Measurements from ENCODE around the gene DDX25. TPM values are rescaled to one million over a fixed set of nuclear protein-coding genes. Genes with fewer than 3 reads are reported as not detected.

The DDX25 gene
- total and polyA plus RNA-seq, 9 of the 15 experiments (the other 6 are each of a cell fraction or from before 2014, with no cell fraction given): not detected

DNA sequence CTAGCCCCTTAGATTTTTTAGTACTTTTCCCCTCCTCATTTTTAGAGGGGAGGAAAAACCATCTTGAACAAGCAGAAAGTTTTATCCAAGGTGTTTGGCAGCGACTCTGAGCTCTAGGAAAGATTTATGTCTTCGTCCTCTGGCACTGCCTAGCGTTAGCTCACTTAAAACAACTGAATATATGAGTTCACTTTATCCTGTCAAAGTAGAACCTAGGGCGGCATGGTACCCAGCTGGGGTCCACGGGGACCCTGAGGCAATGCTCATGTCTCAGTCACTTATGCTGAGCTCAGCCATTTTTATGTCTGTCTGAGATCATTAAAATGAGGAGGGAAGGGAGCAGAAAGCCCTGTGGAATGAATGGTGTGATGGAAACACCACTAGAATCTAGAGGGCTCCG lies 27.4 kb downstream of the DDX25 start:
- Histone ChIP-seq H3K4me1 (replicated peaks in 1 of 2; ENCODE audit: control insufficient read depth in 2 of 2, insufficient read depth in 2 of 2, low read length in 2 of 2) (peaks cover 4 to 9% of the 10 kb centered on the region in 2 experiments; a peak in 4 of 5 replicates), H3K36me3 (ENCODE audit: control insufficient read depth, insufficient read depth, low read length) (no peaks in the 10 kb centered on the region), H3K27me3 (ENCODE audit: control insufficient read depth in 2 of 2, insufficient read depth in 2 of 2, low read length in 2 of 2) (peaks cover 2 to 12% of the 10 kb centered on the region in 2 experiments; a peak in 2 of 5 replicates), H3K9me3 (replicated peaks; ENCODE audit: control insufficient read depth, insufficient read depth, low read depth, low read length) (no peaks in the 10 kb centered on the region), H3K27ac (ENCODE audit: extremely low read depth, low read depth, low read length) (no peak overlapping the region), H3K4me2 (ENCODE audit: insufficient read depth, low read length) (no peak overlapping the region), H3K4me3 (no peak overlapping the region), H2AFZ (ENCODE audit: low read depth, low read length) (no peak overlapping the region), H3K79me2 (ENCODE audit: control insufficient read depth, insufficient read depth, low read length) (no peaks in the 10 kb centered on the region), H3K9me1 (ENCODE audit: control insufficient read depth, insufficient read depth, low read length) (no peaks in the 10 kb centered on the region), H3K9ac (ENCODE audit: insufficient read depth in 1 of 2, low read depth in 2 of 2, low read length in 2 of 2) (no peak overlapping the region), H4K20me1 (replicated peaks; ENCODE audit: control insufficient read depth, insufficient read depth, low read length) (no peaks in the 10 kb centered on the region)
- ATAC-seq (no peak), DNase-seq (ENCODE audit: extremely low read depth in 1 of 4, low spot score in 3 of 4) (no peak), FAIRE-seq (no peak)
- in situ Hi-C loops (cut with MboI) (no loop called here), intact Hi-C loops (cut with micrococcal nuclease) (no loop called here)
- WGBS (ENCODE audit: insufficient coverage, low coverage, missing lambda C conversion rate): 5% methylated on average over 6 of the region's 6 CpGs
- no TSS peak for BruUV-seq (replicated peaks)
- ChIA-PET POLR2A (interaction anchor here (0.5 to 1.3 kb wide), 6 partner anchors 14 to 258 kb away, joined by 3 to 7 read pairs (median 4); partner anchors contain the start of gene VSIG10L2), CTCF (ENCODE audit: low intra/inter-chr PET ratio) (no interaction called here)
- TF ChIP-seq, protein P1, sequence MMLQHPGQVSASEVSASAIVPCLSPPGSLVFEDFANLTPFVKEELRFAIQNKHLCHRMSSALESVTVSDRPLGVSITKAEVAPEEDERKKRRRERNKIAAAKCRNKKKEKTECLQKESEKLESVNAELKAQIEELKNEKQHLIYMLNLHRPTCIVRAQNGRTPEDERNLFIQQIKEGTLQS (IDR thresholded peaks at IDR 0.05): no peak
- TF ChIP-seq, protein P1 (CRISPR knock-in tag; conservative IDR thresholded peaks at IDR 0.05): no peak
- TF ChIP-seq KLF13 (tag; IDR thresholded peaks at IDR 0.05; ENCODE audit: borderline replicate concordance, low read depth) (no peak), C11orf30 (IDR thresholded peaks at IDR 0.05; ENCODE audit: low read depth) (peak; percentile 64; the same call in 1 of the 2 replicates), MAFF (IDR thresholded peaks at IDR 0.05; ENCODE audit: low read length) (peak; percentile 70), ARNT (IDR thresholded peaks at IDR 0.05) (no peak), MYC (IDR thresholded peaks at IDR 0.05; ENCODE audit: low read depth, low read length) (no peak), MYC (CRISPR knock-in tag; IDR thresholded peaks at IDR 0.05; ENCODE audit: borderline replicate concordance, low read depth) (no peak), KAT8 (IDR thresholded peaks at IDR 0.05; ENCODE audit: low read depth) (no peak), ZNF23 (CRISPR knock-in tag; IDR thresholded peaks at IDR 0.05) (no peak), BCOR (IDR thresholded peaks at IDR 0.05) (no peak), RBM17 (IDR thresholded peaks at IDR 0.05; ENCODE audit: borderline replicate concordance, low read depth, low read length) (no peak), MAFG (tag; conservative IDR thresholded peaks at IDR 0.05) (peak; percentile 54), ZNF316 (IDR thresholded peaks at IDR 0.05) (peak; percentile 63), ZNF232 (CRISPR knock-in tag; IDR thresholded peaks at IDR 0.05) (no peak), MAFK (IDR thresholded peaks at IDR 0.05; ENCODE audit: low read length) (peak; percentile 48), SRSF1 (IDR thresholded peaks at IDR 0.05; ENCODE audit: low read depth, low read length) (no peak), KDM2B (CRISPR knock-in tag; IDR thresholded peaks at IDR 0.05) (no peak), CEBPG (CRISPR knock-in tag; IDR thresholded peaks at IDR 0.05) (no peak), CEBPG (tag; conservative IDR thresholded peaks at IDR 0.05 in 1 of 2, IDR thresholded peaks at IDR 0.05 in 1 of 2) (no peak), ZNF41 (CRISPR knock-in tag; conservative IDR thresholded peaks at IDR 0.05) (no peak), MYBL2 (IDR thresholded peaks at IDR 0.05; ENCODE audit: low read depth) (no peak), MYBL2 (CRISPR knock-in tag; IDR thresholded peaks at IDR 0.05; ENCODE audit: borderline replicate concordance) (no peak), ZFPM2 (CRISPR knock-in tag; IDR thresholded peaks at IDR 0.05) (no peak)
- TF ChIP-seq, protein P2, sequence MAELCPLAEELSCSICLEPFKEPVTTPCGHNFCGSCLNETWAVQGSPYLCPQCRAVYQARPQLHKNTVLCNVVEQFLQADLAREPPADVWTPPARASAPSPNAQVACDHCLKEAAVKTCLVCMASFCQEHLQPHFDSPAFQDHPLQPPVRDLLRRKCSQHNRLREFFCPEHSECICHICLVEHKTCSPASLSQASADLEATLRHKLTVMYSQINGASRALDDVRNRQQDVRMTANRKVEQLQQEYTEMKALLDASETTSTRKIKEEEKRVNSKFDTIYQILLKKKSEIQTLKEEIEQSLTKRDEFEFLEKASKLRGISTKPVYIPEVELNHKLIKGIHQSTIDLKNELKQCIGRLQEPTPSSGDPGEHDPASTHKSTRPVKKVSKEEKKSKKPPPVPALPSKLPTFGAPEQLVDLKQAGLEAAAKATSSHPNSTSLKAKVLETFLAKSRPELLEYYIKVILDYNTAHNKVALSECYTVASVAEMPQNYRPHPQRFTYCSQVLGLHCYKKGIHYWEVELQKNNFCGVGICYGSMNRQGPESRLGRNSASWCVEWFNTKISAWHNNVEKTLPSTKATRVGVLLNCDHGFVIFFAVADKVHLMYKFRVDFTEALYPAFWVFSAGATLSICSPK (IDR thresholded peaks at IDR 0.05; ENCODE audit: borderline replicate concordance): no peak

All from K562 (cell line).